ENCODE results near the gene ATP8A2.

ATP8A2 gene

DNA sequence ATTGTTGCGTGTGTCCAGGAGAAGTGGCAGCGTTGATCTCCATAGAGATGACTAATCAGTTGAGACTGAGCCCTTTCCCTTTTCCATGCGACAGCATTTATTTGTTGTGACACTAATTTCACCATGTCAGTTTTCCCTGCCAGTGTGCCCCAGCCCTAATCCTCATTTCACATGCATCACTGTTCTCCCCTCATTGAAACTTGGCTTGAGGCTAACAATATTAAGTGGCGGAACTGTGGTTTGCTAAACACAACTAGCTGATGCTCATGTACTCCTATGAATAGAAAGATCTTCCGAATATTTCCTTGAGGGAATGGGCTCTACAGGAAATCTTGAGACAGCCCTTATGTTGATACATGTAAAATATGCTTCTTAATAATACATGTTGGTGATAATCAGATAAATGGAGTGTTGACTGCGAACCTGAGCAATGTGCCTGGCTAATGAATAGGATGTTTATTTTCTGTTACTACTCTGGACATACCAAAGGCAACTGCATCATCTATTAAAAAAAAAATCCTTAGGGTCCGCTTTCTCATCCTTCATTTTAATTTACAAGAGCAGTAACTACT, 258.6 kb downstream of the ATP8A2 start:
- DNase-seq (ENCODE audit: low spot score) = no peak

DNA sequence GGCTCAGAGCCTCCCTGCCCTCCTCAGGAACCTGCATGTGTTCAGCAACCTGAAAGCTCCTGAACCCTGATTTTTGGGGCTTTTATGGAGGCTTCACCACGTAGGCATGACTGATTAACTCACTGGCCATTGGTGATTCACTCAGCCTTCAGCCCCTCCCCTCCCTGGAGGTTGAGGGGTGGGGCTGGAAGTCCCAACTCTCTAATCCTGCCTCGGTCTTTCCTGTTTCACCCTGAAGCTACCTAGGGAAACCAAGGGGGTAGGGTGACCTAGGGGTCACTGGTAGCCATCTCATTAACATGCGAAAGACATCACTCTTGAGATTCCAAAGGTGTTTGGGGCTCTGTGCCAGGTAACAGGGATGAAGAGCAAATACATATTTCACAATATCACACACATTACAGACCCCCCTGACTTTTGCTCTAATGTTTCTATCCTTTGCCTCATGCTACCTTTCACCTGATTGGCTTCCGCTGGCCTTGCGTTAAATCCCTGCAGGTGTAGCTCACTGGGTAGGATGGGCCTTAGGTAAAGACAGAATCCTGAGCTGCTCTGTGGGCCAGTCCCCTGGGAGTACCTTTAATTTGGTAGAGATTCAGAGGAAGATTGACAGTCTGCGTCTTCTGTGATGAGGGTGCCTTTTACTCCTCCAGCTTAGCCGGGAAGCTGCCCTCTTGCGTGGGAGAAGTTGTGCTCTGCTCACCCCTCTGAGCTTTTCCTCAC, 260.6 kb downstream of the ATP8A2 start:
- DNase-seq (ENCODE audit: low spot score) = no peak

DNA sequence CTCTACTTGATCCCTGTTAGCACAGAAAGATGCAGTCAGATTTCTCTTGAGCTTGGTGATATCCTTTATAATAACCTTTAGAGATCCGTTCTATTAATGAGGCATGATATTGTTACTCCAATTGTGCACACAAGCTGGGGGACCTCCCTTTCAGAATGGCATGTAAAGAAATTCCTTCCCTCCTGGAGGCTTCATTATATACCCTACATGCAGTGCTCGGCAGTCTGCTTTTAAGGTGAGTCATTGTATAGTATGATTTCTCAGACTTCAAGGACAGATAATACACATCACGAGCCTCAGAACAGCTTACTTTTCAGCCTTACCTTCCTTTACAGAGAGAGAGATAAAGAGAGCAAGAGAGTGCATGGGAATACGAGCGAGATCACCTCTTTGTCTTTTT, 261.3 kb downstream of the ATP8A2 start:
- no peak for DNase-seq (ENCODE audit: low spot score)

DNA sequence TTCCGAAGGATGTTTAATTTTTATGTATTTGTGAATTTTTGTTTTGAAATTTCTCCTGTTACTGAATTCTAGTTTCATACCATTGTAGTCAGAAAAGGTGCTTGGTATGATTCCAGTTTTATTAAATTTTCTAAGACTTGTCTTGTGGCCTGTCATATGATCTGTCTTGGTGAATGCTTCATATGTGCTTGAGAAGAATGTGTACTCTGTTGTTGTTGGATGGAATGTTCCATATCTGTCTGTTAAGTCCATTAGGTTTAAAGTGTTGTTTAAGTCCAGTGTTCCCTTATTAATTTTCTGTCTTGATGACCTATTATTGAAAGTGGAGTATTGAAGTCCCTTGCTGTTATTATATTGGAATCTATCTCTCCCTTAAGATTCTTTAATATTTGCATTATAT, 273.9 kb downstream of the ATP8A2 start:
- no peak for DNase-seq (ENCODE audit: low spot score)

DNA sequence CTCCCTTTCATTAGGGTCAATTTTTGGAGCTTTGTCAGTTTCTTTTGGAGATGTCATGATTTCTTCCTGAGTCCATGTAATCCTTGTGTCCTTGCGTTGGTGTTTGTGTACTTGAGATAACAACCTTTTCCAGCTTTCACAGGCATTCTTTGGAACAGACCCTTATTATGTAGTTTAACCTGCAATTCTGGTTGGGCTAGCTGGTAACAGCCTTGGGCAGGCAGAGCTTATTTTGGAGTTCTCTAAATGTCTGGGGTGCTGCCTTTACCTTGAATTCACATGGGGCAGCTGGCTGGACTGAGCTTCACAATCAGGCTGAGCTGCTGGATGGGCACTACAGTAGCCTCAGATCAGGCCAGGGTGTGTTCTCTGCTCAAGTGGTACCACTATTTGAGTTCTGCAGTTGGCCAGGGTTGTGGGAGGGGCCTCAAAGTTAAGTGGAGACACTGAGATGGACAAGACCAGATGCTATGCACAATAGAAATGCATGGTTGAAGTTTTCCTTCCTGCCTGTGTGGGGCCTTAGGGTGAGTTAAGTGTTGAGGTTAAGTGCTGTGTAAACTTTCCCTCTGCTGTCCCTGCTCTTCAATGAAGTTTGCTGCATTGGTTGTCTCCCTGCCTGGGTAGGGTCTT, 277.3 kb downstream of the ATP8A2 start:
- no peak for DNase-seq (ENCODE audit: low spot score)

DNA sequence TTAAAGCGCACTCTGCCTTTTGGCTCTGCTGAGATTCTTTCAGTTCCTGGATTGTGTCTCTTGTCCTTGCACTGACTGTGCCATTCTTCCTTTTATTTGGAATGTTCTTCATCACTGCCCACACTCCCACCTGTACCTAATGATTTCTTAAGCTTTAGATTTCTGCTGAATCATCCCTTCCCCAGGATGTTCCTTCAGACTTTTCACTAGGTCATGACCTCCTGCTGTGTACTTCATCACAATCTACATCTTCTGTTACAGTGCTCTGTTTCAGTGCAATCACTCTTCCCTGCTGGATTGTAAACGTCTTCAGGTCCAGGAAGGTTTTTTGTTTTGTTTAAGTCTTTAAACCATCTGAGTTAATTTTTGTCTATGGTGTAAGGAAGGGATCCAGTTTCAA, 281.0 kb downstream of the ATP8A2 start:
- DNase-seq (ENCODE audit: low spot score) = no peak

DNA sequence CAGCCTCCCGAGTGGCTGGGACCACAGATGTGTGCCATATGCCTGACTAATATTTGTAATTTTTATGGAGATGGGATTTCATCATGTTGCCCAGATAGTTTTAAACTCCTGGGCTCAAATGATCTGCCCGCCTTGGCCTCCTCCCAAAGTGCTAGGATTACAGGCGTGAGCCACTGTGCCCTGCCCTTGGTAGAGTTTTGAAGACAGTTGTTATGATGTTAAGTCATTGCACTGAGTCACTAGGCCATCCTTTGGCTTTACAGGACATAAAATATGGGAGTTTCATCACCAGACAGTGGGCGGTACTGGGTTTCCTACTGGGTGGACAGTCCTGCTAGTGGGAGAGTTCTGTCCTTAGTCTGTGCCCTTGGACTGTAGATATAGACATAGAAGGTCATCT, 282.5 kb downstream of the ATP8A2 start:
- no peak for DNase-seq (ENCODE audit: low spot score)

DNA sequence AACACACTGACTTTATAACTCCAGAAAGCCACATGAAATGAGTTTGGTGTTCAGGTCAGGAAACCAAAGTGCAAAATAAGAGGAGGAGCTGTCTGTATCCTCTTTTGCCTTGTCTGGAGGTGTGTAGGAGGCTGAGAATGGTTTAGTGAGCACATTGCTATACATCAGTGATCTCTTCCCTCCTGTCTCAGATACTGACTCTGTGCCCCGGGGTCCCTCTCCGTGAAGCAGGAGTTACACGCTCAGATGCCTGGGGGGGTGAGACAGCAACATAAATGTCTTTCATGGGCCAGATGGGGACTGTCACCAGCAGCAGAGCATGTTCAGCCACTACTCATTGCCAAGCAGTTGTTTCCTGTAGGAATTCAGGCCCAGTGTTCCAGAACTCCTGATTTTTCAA, 285.4 kb downstream of the ATP8A2 start:
- no peak for DNase-seq (ENCODE audit: low spot score)

DNA sequence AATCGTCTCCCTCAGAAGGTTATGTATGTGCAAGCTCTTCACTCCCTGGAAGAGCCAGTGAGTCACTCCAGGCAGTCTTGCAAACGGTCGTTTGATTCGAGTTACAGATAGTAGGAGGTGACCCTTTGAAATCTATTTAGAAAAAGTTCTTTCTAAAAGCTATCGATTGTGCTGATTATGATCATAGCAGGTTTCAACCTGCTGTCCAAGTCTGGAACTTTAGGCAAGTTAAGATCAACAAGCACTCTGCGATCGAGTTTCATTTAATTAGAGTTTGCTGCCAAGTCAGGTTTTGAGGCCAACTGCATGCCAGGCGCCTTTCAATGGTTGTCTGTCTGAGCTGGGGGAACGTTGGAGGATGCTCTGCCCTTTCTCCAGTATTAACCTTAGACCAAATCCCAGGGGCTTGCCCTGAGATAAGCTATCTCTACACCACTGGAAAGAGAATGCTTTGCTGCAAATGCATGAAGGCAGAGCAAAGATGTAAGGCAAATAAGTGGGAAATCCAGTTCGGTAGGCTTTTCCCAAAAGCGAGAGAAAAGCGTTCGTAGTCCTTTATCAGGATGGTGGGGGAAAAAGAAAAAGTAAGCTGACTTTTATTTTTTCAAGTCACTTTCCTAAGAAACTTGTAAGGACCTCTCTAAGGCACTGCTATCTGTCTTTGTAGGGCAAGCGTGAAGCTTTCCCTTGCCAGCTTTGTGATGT, 287.5 kb downstream of the ATP8A2 start:
- no peak for DNase-seq (ENCODE audit: low spot score)

DNA sequence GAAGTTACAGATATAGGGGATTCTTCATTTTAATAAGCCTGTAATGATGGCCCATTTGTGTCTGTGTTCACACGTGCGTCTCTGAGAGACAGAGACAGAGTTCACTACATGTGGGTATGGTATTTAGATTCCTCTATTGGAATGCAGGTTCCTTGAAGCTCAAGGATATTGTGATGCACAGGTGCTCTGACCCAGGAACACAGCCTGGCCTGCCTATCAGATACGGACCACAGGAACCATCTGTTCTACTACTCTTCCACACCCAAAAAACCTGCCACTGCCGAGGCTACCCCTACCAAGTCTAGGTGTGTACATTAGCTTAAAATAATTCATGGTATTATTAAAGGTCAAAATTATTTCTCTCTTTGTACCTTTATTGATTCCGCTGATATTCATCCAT, 289.2 kb downstream of the ATP8A2 start:
- DNase-seq (ENCODE audit: low spot score) = no peak

DNA sequence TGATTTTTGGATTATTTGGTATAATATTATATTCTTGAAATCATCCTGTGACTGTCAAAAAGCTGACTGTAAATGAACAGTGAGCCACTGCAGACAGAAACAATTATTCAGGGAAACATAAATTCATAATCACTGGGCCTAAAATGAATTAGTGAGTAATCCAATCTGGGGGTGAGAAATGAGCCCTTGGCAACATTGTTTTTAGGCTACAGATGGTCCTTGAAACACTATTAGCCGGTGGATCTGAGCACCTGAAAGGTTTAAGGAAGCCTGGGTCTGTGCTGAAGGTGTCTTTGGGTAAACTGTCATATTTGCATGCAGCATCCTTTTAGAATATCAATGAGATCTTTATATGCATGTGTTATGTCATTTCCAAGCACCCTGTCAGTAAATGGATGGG, 290.7 kb downstream of the ATP8A2 start:
- no peak for DNase-seq (ENCODE audit: low spot score)

DNA sequence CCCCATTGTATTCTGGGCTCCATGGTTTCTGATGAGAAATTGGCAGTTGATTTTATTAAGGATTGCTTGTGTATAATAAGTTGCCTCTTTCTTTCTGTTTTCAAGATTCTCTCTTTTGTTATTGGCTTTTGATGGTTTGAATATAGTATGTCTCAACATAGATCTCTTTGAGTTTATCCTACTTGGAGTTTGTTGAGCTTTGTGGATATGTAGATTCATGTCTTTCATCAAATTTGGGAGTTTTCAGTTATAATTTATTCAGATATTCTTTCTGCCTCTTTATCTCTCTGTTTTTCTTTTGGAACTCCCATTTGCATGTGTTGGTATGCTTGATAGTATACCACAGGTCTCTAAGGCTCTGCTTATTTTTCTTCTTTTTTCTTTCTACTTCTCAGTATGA, 296.6 kb downstream of the ATP8A2 start:
- DNase-seq (ENCODE audit: low spot score) = no peak

DNA sequence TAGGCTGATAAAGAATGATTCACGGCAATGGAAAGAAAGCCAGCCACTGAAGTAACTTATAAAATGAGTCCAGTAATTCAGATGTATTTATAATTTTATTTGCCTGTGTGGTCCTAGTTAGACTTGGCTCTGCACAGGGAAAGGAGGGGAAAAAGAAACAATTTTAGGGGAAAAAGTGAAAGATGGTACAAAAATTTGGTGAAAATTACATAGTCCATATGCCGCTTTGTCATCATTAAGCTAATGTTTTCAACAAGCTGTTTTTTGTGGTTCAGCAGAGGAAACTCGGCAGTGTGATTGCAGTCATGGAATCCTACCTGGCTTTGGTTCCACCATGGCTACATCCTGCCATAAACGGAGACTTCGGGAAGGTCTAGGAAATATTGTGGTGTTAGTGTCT, 301.9 kb downstream of the ATP8A2 start:
- no peak for DNase-seq (ENCODE audit: low spot score)

DNA sequence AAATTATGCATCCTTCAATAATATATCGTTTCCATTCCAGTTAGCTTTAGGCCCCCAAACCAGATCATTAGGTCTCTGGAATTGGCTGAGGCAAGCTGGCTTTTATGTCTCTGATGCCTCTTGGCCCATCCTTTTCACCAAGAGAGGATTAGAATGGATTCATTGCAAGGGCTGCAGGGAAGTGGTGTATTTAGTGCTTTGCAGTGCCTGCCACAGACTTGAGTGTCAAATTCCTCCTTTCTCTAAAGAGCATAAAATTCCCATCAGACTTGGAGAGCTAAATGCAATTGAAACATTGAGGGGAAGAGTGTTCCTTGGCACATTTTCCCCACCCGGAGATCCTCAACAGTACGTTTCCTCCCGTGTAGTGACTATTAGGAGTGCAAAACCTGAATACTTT, 302.6 kb downstream of the ATP8A2 start:
- DNase-seq (ENCODE audit: low spot score) = no peak

DNA sequence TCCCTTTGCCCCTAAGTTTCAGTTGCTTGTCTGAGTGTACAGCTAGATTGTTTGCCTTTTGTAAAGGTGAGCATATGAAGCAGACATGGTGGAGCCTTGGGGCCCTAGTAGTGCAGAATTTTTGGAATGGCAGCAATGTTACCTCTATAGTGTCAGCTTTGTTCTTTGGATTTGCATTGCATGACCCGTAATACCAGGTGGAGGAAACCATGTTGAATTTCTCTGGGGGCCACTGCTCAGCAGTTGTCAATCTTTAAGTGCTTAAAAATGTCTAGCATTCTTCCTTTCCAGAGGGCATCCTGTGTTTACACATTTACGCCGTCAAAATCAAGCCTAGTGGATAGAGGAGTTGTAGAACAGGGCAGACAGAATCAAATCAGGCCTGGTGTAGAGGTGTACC, 303.3 kb downstream of the ATP8A2 start:
- DNase-seq (ENCODE audit: low spot score) = no peak

DNA sequence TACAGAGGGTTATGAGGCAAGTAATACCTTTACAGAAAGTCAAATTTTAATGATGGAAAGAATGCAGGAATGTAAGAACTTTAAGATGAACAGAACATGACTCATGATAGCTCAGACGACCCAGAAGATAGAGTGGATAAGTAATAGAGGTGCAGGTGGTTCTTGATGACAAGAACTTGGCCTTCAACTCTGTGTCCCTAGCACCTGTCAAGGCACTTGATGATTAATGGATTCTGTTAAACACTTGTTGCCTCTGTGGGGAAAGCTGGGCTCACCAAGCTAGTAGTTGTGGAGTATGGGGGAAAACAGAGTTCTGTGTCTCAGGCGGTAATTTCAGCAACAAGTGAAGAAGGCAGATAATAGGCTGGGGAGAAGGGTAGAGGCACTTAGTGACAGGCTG, 306.2 kb downstream of the ATP8A2 start:
- DNase-seq (ENCODE audit: low spot score) = no peak

DNA sequence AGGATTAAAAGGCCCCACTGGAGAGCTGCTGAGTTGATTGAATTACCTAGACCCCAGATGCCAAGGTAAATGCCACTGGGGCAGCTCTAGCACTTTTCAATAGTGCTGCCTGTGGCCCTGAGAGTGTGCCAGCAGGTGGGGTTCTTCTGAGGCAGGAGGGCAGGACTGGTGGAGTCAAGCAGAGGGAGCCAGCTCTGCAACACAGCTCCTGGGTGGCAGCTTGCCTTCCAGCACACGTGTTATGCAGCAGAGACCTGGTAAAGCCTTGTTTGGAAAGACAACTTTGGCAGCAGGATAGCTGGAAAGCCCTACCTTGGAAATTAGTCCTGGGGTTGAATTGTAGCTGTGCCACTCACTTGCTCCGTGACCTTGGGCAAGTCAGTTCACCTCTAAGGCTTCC, 306.6 kb downstream of the ATP8A2 start:
- no peak for DNase-seq (ENCODE audit: low spot score)

DNA sequence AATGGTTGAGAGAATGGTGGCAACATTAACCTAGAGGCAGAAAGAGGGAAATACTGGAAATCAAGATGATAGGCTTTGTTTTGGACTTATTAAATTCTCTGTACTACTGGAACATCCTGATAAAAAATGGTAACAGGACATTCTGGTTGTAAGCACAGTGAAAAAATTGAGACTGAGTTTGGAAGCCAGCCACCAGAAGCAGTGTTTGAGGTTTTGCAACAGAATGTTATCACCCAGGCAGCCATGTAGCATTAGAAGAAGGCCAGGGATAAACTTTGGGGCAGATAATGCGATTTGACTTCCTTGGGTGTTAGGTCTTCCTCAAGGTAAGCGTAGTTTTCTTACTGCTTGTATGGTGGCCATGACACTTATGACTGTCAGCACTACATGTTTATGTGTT, 307.4 kb downstream of the ATP8A2 start:
- no peak for DNase-seq (ENCODE audit: low spot score)

DNA sequence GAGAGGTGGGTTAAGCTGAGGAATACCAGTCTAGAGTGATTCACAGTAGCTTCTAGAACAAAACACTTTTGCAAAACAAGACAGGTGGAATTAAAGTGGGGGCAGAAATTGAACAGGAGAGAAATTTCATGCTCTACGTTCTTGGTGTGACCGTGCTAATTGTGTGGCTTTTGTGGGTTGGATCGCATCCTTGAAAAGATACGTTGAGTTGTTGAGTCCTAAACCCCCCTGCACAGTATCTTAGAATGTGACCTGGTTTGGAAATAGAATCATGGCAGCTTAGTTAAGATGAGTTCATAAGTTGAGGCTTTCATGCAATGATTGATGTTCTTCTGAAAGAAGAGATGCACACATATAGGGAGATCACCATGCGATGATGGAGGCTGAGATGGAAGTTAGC, 308.2 kb downstream of the ATP8A2 start:
- DNase-seq (ENCODE audit: low spot score) = no peak

DNA sequence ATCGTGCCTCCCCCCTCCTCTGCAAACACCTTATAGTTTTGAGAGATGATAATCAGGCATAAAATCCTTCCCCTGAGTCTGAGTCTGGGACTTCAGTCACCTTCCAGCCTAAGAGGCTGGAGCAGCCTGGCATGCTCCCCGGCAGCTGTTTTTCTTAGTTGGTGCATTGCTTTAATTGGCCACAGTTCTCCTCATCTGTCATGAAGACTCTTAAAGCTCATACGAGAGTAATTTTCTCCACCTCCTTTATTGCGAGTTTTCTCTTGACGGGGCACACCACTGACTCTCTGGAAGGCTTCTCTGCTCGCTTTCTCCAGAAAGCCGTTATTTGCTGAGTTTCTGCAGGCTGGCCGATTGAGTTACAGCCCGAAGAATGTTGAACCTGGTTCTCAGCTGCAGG, 310.5 kb downstream of the ATP8A2 start:
- no peak for DNase-seq (ENCODE audit: low spot score)

DNA sequence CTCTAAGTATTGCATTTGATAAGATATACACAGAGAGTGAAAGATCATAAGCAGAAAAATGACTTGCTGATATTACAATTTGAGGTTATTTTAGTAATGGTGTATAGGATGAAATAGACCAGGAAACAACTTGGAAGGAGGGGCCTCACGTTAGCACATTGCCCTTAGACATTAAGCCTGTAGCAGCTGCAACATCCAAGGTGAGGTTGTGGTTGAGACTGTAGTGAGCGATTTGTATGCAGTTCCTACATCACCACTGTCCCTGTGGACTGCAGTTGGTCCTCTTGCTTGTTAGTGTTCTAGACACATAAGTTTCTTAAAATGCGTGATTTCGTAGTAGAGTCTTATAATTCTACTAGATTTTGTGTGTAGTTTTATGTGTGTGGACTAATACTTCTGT, 311.3 kb downstream of the ATP8A2 start:
- DNase-seq (ENCODE audit: low spot score) = no peak

DNA sequence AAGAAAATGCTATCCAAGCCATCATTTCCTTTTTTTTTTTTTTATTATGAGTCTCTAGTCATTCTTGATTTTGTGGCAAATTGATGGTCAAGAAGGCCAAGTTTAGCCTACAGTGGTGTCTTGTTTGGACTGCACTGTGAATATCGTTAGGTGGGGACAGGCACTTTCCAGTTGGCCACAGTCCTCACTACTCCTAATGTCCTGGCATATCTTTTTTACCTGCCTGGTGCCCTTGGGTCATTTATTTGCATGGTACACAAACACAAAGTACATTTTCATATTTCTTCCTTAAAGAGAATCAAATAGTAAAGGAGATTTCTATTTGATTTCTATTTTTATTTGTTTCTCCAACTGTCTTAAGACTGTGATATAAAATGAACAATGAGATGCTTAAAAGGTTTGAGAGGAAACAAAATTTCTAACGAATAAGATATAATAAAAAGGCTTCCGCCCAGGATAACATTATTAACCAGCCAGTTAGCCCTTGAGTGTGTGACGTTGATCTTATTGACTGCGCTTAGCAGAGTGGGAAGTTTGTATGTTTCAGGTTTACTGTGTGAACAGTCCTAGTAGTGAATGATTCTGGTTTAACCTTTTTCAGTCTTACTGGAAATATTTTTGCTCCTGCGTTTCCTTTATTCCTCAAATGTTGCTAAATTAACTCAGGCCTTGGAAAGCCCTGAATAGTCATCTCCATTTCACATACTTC, 312.0 kb downstream of the ATP8A2 start:
- DNase-seq (ENCODE audit: low spot score) = no peak

DNA sequence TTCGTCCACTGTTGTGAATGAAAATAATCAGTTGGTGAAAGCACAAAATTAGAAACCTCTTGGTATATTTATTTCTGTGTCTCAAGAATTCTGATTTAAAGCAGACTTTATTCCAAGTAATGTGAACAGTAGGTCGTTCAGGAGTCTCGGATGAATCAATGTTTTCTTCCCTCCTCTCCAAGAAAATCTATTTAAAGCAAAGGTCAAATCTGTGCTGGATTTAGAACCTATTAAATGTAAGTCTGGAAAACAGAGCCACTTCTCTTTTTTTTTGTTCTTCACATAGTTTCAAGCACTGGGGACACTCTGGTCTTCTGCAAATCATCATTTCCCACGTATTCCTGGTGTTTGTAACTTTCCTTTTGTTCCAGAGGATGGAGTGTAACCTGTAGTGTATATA, 312.7 kb downstream of the ATP8A2 start:
- no peak for DNase-seq (ENCODE audit: low spot score)
